Measurements from ENCODE around the gene SIVA1. TPM values are rescaled to one million over a fixed set of nuclear protein-coding genes. Genes with fewer than 3 reads are reported as not detected.

Gene SIVA1
- total and polyA plus RNA-seq, 8 donors = 29.1 to 136 (median 42.6) TPM

DNA sequence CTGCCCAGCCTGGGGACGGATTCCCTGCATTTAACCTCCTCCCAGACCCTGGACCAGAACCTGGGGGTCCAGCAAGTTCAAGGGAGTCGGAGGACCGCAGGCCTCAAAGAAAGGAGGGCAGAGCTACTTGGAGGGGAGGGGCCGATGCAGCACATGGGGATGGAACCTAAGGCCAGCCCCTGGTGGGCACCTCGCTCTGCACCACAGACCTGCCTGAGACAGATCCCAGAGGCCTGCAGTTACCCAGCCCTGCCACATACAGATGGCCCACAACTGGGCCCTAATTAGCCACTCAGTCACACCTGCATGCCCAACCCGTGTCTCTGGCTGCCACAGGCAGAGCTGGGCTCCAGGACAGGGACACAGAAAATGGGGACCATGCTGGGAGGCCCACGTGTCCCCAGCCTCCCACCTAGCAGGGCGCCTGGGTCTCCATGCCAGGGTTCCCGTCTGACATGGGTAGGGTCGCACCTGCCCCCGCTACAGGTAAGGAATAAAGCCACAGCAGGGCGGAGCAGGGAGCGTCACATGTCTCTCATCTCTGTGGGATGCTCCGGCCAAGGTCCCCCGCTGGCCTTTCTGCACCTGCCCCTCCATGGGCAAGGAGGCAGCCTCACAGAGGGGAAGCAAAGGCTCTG, 25.9 kb downstream of the SIVA1 start:
- no peak for FAIRE-seq
- WGBS, 2 donors = 89% methylated on average over 15 of the region's 15 CpGs
- Histone ChIP-seq H3K4me3 (no peak overlapping the region), H3K4me1 (peaks cover 11 to 13% (median 12%) of the 10 kb centered on the region in 3 donors), H3K9me3 (no peaks in the 10 kb centered on the region), H3K27me3 (no peaks in the 10 kb centered on the region), H3K36me3 (no peaks in the 10 kb centered on the region), H3K27ac (no peak overlapping the region)
- ATAC-seq = no peak
- peak in 2 of 6 donors; percentile 33 to 71 for DNase-seq
- TF ChIP-seq, protein P1, sequence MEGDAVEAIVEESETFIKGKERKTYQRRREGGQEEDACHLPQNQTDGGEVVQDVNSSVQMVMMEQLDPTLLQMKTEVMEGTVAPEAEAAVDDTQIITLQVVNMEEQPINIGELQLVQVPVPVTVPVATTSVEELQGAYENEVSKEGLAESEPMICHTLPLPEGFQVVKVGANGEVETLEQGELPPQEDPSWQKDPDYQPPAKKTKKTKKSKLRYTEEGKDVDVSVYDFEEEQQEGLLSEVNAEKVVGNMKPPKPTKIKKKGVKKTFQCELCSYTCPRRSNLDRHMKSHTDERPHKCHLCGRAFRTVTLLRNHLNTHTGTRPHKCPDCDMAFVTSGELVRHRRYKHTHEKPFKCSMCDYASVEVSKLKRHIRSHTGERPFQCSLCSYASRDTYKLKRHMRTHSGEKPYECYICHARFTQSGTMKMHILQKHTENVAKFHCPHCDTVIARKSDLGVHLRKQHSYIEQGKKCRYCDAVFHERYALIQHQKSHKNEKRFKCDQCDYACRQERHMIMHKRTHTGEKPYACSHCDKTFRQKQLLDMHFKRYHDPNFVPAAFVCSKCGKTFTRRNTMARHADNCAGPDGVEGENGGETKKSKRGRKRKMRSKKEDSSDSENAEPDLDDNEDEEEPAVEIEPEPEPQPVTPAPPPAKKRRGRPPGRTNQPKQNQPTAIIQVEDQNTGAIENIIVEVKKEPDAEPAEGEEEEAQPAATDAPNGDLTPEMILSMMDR (IDR thresholded peaks at IDR 0.05) = no peak
- intact Hi-C loops (cut with DNase I) = no loop called here

DNA sequence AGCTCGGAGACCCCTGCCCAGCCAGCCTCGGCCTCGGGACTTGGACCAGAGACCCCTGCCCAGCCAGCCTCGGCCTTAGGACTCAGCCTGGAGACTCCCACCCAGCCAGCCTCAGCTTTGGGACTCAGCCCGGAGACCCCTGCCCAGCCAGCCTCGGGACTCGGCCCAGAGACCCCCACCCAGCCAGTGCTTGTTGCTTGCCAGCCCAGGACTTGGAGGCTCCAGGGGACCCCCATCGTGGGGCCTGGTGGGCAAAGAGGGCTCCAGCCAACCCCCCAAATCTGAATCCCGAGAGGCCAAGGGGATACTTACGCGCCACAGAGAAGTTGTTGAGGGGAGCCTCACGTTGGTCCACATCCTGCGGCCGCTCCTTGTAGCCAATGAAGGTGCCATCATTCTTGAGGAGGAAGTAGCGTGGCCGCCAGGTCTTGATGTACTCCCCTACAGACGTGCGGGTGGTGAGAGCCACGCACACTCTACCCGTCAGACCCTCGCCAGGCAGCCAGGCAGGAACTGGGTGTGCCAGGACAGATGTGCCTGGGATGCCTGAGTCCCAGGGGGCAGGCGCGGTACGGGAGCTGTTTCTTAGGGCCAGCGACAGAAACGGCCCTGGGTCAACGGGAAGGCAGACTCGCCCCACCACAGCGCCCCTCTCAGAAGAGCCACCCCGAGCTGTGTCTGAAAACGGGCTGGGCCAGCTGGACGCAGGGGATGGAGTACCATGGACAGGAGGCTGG, 27.0 kb downstream of the SIVA1 start:
- peaks cover 6 to 8% (median 7%) of the 10 kb centered on the region in 3 donors for H3K4me1 ChIP-seq
- no peak overlapping the region for H3K4me3 ChIP-seq
- FAIRE-seq = no peak
- no peaks in the 10 kb centered on the region for H3K36me3 ChIP-seq
- TF ChIP-seq, protein P1 (IDR thresholded peaks at IDR 0.05) = no peak
- 91 to 94% methylated on average over 32 of the region's 32 CpGs for WGBS, 2 donors
- no peaks in the 10 kb centered on the region for H3K27me3 ChIP-seq
- no peaks in the 10 kb centered on the region for H3K9me3 ChIP-seq
- H3K27ac ChIP-seq = no peak overlapping the region
- DNase-seq = peak in 2 of 6 donors; percentile 31 to 79
- ATAC-seq = no peak
- intact Hi-C loops (cut with DNase I) = no loop called here

DNA sequence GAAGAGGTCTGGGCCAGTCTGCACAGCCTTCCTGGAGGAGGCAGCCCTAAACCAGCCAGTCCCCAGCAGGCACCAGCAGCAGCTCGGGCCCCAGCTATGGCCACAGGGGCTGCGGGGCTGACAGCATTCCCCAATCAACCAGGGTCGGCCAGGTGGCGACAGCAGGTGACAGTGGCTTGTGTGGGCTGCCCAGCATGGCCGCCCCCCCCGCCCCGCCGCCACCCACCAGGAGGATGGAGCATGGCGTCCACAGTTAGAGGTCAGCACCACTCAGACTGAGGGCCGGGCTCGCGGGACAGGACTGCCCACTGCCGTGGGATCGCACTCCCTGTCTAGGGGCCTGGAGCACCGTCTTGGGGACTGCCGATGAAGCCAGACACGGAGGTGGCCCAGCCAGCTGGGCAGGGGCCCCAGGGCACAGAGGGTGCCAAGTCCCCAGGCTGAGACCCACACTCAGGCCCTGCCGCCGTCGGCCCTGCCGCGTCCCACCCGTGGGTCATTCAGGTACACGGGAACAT, 27.6 kb downstream of the SIVA1 start:
- peak in 2 of 6 donors; percentile 39 to 74 for DNase-seq
- FAIRE-seq = no peak
- WGBS, 2 donors = 89 to 90% methylated on average over 24 of the region's 24 CpGs

DNA sequence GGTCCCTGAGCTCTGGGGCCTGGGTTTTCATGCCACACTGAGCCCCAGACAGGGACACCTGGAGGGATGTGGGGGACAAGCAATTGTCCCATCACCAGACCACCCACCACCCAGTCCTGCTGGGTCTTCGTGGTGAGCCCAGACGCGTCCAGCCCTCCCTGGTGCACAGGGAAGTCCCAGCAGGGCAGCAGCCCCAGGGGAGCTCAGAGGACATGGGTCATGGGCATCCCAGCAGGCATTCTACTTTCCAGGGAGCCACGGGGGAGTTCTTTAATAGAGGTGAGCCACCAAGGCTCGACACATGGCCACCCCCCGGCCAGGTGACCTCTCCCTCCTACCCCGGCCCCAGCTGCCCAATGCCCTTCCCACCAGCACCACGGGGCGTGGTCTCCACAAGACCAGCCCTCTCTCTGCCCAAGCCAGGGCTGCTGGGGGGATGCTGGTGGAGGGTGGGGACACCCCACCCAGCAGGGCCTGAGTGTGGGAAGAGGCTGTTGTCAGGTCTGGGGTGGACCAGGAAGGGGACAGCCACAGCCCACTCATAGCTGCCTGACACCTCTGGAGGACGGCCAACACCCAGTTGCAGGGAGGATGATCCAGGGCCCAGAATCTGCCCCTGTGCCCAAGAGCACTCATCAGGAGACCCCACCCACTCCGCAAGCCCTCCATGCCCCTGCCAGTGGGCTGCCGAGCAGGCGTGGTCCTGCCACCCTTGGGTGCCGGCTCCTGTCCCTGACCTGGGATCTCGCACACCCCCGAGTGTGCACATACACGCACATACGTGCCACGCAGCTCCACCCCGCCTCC, 28.5 kb downstream of the SIVA1 start:
- H3K27ac ChIP-seq = no peak overlapping the region
- FAIRE-seq = no peak
- no peaks in the 10 kb centered on the region for H3K27me3 ChIP-seq
- ATAC-seq = no peak
- no peak overlapping the region for H3K4me3 ChIP-seq
- TF ChIP-seq, protein P1 (IDR thresholded peaks at IDR 0.05) = no peak
- no peaks in the 10 kb centered on the region for H3K4me1 ChIP-seq
- peak in 2 of 6 donors; percentile 32 to 75 for DNase-seq
- intact Hi-C loops (cut with DNase I) = no loop called here
- H3K36me3 ChIP-seq = no peaks in the 10 kb centered on the region
- H3K9me3 ChIP-seq = no peaks in the 10 kb centered on the region
- WGBS, 2 donors = 89 to 90% methylated on average over 18 to 20 of the region's 20 CpGs

More for the DNA sequence above, 27.6 kb downstream of the SIVA1 start:
- TF ChIP-seq, protein P1 (IDR thresholded peaks at IDR 0.05) = no peak
- H3K9me3 ChIP-seq = no peaks in the 10 kb centered on the region
- no peak overlapping the region for H3K27ac ChIP-seq
- H3K27me3 ChIP-seq = no peaks in the 10 kb centered on the region
- no peak for ATAC-seq
- intact Hi-C loops (cut with DNase I) = no loop called here
- H3K4me3 ChIP-seq = no peak overlapping the region
- peaks cover 0 to 3% (median under 1%) of the 10 kb centered on the region in 3 donors for H3K4me1 ChIP-seq
- no peaks in the 10 kb centered on the region for H3K36me3 ChIP-seq
